ENCODE data around the gene PPL.
"Not testable (repeated sequence)": the region's sequence is repeated elsewhere in the genome, so short reads cannot be mapped to it uniquely, and the experiment has no call there.

The PPL gene

GRCh38 chr16:4963527-4963926 is 26.6 kb upstream of the PPL start:
- DNase-seq (ENCODE audit: low read depth, low spot score); H3K4me3 ChIP-seq (ENCODE audit: low read length): not testable (repeated sequence)

- no peak for DNase-seq (ENCODE audit: low read depth, low spot score)
- H3K4me3 ChIP-seq (ENCODE audit: low read length) = no peak overlapping the region
These were observed 25.8 kb upstream of the PPL start for GRCh38 chr16:4962716-4963115.

GRCh38 chr16:4960579-4960978 is 23.6 kb upstream of the PPL start:
- DNase-seq (ENCODE audit: low read depth, low spot score) = no peak
- no peak overlapping the region for H3K4me3 ChIP-seq (ENCODE audit: low read length)

GRCh38 chr16:4958510-4959438 is 21.8 kb upstream of the PPL start:
- H3K4me3 ChIP-seq (ENCODE audit: low read length) = no peak overlapping the region; the same call in 1 of the 2 replicates
- DNase-seq (ENCODE audit: low read depth, low spot score) = no peak

- DNase-seq (ENCODE audit: low read depth, low spot score) = peak; percentile 93
- H3K4me3 ChIP-seq (ENCODE audit: low read length) = peak within 1 kb of the TSS; percentile 50
These were observed 21.0 kb upstream of the PPL start, which contains the start of gene SEC14L5 for GRCh38 chr16:4957720-4958509. Gene SEC14L5, plus strand, starts transcription at chr16:4958330. Its CDS starts 994 bp downstream, at chr16:4959324.

- peak overlapping the region; percentile 50 for H3K4me3 ChIP-seq (ENCODE audit: low read length)
- no peak for DNase-seq (ENCODE audit: low read depth, low spot score)
These were observed 20.4 kb upstream of the PPL start for GRCh38 chr16:4957420-4957719.

- no peak overlapping the region for H3K4me3 ChIP-seq (ENCODE audit: low read length)
- DNase-seq (ENCODE audit: low read depth, low spot score) = no peak
These were observed 17.8 kb upstream of the PPL start for GRCh38 chr16:4954714-4955113.

- not testable (repeated sequence) for H3K4me3 ChIP-seq (ENCODE audit: low read length)
These were observed 14.6 kb upstream of the PPL start for GRCh38 chr16:4951583-4951982.

GRCh38 chr16:4949986-4950385 is 13.0 kb upstream of the PPL start:
- no peak overlapping the region for H3K4me3 ChIP-seq (ENCODE audit: low read length)
- DNase-seq (ENCODE audit: low read depth, low spot score) = no peak

More at GRCh38 chr16:4951583-4951982, 14.6 kb upstream of the PPL start:
- not testable (repeated sequence) for DNase-seq (ENCODE audit: low read depth, low spot score)

- H3K4me3 ChIP-seq (ENCODE audit: low read length) = no peak overlapping the region
- DNase-seq (ENCODE audit: low read depth, low spot score) = no peak
These were observed 12.2 kb upstream of the PPL start for GRCh38 chr16:4948903-4949766.

GRCh38 chr16:4947722-4948503 is 11.0 kb upstream of the PPL start:
- DNase-seq (ENCODE audit: low read depth, low spot score) = no peak
- H3K4me3 ChIP-seq (ENCODE audit: low read length) = no peak overlapping the region

GRCh38 chr16:4946917-4947316 is 10.0 kb upstream of the PPL start:
- H3K4me3 ChIP-seq (ENCODE audit: low read length) = no peak overlapping the region
- DNase-seq (ENCODE audit: low read depth, low spot score) = no peak

GRCh38 chr16:4945560-4946502 is 8.9 kb upstream of the PPL start:
- no peak for DNase-seq (ENCODE audit: low read depth, low spot score)
- H3K4me3 ChIP-seq (ENCODE audit: low read length) = no peak overlapping the region

- H3K4me3 ChIP-seq (ENCODE audit: low read length) = no peak overlapping the region
- no peak for DNase-seq (ENCODE audit: low read depth, low spot score)
These were observed 7.7 kb upstream of the PPL start for GRCh38 chr16:4944333-4945281.

GRCh38 chr16:4942481-4942880 is 5.5 kb upstream of the PPL start:
- no peak overlapping the region for H3K4me3 ChIP-seq (ENCODE audit: low read length)
- no peak for DNase-seq (ENCODE audit: low read depth, low spot score)

- no peak for DNase-seq (ENCODE audit: low read depth, low spot score)
- H3K4me3 ChIP-seq (ENCODE audit: low read length) = no peak overlapping the region
These were observed 3.8 kb upstream of the PPL start for GRCh38 chr16:4940719-4941118.

GRCh38 chr16:4938683-4939030 is 1.7 kb upstream of the PPL start:
- no peak overlapping the region for H3K4me3 ChIP-seq (ENCODE audit: low read length)
- DNase-seq (ENCODE audit: low read depth, low spot score) = no peak

Data from Jurkat, Clone E6-1 (cell line).